Measurements from ENCODE around the gene SUPT16H.
"Not testable (repeated sequence)": the region's sequence is repeated elsewhere in the genome, so short reads cannot be mapped to it uniquely, and the experiment has no call there.

The SUPT16H gene

DNA sequence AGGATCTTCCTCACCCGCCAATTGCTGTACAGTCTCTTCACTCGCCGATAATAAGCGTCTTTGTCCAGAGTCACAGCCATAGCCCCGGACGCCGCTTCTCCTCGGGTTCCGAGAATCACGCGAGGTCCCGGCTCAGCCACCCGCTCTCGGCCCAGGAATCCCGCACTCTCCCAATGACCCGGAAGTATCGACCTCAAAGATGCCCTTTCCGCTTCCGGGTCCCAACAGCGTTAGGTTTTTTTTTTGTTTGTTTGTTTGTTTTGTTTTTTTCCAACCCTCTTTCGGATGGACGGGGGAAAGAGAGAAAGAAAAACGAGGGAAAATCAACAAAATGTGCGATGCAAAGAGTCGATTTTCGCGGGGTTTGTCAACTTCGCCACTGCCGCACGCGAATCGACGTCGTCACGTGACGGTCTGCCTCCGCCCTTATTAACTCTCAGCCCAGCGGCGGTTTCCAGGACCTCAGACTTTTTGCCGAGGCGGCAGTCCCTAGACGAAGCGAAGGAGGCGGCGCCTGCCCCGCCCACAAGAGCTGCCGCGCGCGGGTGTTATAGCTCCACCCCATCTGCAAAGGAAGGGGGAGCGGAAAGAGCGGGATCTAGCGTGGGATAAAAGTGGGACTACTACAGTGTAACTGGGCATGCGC lies at the start of gene SUPT16H:
Gene SUPT16H, minus strand, starts transcription at position 172 of the 646 bp plus-strand sequence. Its CDS starts 92 bp downstream, at position 80.
- DNase-seq (ENCODE audit: low spot score): peak; percentile 94

- no peak for DNase-seq (ENCODE audit: low spot score)
Observed at GRCh38 chr14:21431126-21431525, 47.3 kb upstream of the SUPT16H start.

GRCh38 chr14:21428930-21429329 lies 45.1 kb upstream of the SUPT16H start:
- DNase-seq (ENCODE audit: low spot score): no peak

GRCh38 chr14:21426692-21427091 lies 42.9 kb upstream of the SUPT16H start:
- no peak for DNase-seq (ENCODE audit: low spot score)

- no peak for DNase-seq (ENCODE audit: low spot score)
Observed at GRCh38 chr14:21419528-21419927, 35.7 kb upstream of the SUPT16H start.

DNA sequence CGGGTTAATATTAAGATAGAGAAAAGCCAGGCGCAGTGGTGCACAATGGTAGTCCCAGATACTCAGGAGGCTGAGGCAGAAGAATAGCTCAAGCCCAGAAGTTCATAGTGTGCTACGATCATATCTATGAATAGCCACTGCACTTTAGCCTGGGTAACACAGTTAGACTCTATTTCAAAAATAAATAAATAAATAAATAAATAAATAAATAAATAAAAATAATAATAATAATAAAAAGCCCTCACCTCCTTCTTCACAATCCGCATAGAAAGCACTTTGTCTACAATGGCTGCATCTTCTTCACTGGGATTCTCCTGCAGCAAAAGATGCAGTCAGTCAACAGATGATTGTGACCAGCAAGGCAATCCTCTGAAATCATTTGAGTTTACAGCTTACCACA lies 31.5 kb upstream of the SUPT16H start:
- DNase-seq (ENCODE audit: low spot score): no peak

GRCh38 chr14:21414137-21414631 lies 30.4 kb upstream of the SUPT16H start:
- DNase-seq (ENCODE audit: low spot score): no peak

DNA sequence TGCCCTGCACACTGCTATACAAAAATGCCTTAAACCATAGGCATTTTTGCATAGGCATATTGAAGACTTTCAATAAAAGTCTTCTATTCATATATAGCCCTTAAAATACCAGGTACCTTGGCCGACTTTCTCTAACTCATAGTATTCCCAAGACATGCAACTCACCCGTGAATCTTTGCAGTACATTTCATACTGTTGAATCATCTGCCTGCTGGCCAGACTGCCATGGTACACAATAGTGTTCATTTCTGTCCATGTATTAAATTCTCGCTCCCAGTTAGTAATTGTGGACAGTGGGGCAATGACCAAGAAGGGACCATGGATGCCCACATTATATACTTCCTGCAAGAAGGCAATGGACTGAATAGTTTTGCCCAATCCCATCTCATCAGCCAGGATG lies 24.3 kb upstream of the SUPT16H start:
- peak; percentile 38 for DNase-seq (ENCODE audit: low spot score)

DNA sequence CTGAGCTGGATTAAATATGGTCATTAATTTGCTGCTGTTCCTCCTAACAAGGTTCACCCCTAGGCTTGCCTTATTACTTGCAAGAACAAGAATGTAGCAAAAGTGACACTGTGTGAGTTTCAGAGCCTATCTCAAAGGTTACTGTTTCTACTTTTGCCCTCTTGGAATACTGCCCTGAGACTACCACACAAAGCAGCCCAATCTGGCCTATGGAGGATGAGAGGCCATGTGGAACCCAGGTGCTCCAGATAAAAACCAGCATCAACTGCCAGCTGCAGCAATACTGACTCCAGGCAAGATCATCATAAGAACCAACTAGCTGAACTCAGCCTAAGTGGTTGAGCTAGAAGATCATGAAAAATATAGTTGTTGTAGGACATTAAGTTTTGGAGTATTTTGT lies 22.4 kb upstream of the SUPT16H start:
- DNase-seq (ENCODE audit: low spot score): no peak

DNA sequence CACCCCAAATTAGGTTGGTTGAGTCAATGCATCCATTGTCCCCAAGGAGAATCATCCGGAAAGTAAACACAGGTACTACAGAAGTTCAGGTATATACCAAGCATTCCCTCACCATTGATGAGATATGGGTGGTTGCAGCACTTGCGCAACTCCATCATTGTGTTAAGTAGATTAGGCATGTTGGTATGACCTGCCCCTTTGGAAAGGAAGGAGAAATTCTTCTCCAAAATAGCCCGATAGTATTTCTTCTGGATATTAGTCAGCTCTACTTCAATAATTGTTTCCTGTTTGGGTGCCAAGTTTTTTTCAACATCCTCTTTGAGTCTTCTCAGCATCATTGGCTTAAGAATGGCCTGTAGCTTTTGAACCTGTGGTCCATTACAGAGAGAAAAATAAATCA lies 21.3 kb upstream of the SUPT16H start:
- DNase-seq (ENCODE audit: low spot score): no peak

DNA sequence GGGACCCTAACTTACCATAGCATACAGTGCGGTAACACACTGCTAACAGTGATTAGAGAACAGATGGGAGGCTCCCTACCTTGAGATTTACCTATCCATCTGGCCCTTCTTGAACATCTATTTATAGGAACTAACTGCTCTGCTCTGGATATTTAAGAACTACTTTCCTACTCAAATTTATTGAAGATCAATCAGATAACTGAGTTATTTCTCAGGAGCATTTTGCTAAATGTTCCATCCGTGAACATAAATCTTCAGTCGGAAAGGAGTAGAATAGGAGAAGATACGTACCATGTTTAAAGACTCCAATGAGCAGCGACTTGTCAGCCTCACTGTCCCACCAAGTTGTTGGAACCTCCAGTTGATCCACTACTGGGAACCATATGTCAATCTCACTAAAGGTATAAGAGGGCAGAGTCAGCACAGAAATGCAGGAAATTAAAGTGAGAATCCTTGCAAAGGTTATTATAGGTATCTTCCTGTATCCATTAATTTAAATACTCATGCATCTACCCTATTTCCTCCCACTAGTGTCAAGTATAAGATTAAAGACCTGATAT lies 15.6 kb upstream of the SUPT16H start:
- no peak for DNase-seq (ENCODE audit: low spot score)

GRCh38 chr14:21398901-21399300 lies 15.1 kb upstream of the SUPT16H start:
- DNase-seq (ENCODE audit: low spot score): no peak

- no peak for DNase-seq (ENCODE audit: low spot score)
Observed at GRCh38 chr14:21395450-21395849, 11.6 kb upstream of the SUPT16H start.

DNA sequence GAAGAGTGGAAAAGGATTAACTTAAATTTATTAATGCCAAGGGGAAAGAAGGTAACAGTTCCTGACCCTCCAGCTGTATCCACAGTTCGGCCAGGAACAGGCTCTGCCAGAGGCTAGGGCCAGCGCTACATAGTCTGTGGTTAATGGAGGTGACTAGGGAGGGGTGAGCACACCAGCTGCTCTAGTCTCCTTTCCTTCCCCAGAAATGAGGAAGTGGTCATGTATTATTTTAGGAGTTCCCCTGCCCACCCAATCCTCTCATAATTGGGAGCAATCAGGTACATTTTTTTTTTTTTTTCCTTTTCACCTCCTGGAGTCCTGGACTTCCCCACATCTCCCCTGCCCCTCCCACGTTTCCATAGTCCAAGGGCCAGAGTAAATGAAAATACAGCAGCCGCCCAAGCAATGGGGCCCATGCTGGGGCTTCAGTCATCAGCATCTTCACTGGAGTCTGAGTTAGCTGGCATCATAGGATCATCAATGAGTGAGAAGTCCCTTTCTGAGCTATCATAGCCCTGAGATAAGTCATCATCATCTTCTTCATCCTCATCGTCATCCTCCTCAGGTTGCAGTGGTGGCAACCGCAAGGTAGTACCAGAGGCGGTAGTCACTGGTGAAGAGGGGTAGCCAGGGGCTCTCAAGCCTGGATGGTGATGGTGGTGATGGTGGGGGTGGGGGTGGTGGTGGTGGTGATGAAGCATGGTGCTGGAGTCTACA lies 1.5 kb upstream of the SUPT16H start:
- no peak for DNase-seq (ENCODE audit: low spot score)

DNA sequence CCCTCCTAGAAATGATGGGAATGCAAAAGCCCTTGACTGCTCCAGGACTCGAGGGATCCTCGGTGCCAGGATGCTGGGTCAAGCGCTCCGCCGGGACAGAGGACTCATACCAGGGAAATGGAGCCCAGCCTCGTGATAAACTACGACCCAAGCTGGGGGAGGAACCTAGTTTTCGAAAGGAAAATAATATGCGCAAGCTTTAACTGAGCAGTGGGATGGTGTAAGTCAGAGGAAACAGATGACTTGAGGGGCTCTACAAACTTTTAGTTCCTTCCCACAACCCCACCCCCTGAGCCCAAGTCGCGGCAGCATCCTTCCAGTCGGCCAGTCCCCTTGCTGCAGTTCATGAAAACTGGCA lies 654 bp upstream of the SUPT16H start:
- no peak for DNase-seq (ENCODE audit: low spot score)

DNA sequence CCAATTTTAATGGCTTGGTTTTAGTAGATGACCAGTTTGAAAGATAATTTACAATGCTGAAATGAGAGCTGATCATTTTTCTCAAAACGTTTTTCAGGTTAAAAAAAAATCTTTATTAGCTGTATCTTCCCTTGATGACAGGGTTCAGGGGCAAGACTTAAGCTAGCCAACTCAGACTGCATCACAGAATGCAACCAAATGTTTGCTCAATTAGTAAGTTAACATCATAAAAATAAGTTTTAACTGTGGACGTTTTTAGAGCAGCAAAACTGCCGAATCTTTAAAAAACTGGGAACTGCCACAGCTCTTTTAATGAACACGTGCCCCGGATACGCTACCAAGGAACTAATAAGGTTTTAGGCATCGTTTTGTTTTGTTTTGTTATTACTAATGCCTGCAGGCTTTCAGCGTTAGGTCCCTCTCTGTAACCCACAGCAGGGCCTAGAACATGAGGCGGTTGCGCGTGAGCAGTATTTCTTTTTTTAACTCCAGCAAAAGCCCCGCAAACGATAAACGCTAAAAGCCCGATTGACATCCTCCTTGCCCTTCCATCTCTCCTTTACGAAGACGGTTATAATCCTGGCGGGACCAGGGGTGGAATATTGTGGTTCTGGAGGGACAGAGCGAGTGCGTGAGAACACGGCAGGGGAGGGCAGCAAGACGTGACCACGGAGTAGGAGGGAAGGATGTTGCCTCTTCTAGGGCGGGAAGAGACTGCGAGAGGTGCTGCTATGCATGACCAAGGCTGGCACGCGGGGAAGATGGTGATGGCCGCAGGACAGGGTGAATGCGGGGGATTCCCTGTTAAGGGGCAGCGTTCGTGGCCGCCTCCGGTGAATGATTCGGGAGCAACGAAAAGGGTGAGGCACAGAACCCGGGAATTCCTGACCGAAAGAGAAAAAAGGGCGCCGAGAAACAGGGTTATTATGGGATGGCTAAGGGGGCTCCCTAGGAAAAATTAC lies 652 bp downstream of the SUPT16H start:
- DNase-seq (ENCODE audit: low spot score): peak; percentile 63

GRCh38 chr14:21382095-21382494 lies 1.7 kb downstream of the SUPT16H start:
- DNase-seq (ENCODE audit: low spot score): no peak

DNA sequence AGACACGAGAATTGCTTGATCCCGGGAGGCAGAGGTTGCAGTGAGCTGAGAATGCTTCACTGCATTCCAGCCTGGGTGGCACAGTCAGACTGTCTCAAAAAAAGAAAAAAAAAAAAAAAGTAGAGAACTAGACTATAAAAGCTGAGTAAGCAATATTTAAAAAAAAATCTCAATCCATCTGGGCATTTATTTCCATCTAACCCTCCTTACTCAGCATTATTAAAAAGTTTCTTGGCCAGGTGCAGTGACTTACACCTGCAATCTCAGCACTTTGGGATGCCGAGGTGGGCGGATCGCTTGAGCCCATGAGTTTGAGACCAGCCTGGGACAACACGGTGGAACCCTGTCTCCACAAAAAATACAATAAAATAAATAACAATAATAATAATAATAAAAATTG lies 4.5 kb downstream of the SUPT16H start:
- DNase-seq (ENCODE audit: low spot score): no peak

GRCh38 chr14:21373980-21374379 lies 9.8 kb downstream of the SUPT16H start:
- DNase-seq (ENCODE audit: low spot score): no peak

DNA sequence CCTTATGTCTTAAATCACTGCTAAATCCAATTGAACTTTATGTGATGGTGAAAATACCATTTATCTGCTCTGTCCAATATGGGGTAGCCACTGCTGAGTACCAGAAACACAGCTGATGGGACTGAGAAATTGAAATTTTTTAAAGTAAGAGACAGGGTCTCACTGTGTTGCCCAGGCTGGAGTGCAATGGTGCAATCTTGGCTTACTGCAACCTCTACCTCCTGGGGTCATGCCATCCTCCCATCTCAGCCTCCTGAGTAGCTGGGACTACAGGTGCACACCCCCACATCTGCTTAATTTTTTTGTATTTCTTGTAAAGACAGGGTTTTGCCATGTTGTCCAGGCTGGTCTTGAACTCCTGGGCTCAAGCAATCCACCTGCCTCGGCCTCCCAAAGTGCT lies 11.0 kb downstream of the SUPT16H start:
- DNase-seq (ENCODE audit: low spot score): not testable (repeated sequence)

DNA sequence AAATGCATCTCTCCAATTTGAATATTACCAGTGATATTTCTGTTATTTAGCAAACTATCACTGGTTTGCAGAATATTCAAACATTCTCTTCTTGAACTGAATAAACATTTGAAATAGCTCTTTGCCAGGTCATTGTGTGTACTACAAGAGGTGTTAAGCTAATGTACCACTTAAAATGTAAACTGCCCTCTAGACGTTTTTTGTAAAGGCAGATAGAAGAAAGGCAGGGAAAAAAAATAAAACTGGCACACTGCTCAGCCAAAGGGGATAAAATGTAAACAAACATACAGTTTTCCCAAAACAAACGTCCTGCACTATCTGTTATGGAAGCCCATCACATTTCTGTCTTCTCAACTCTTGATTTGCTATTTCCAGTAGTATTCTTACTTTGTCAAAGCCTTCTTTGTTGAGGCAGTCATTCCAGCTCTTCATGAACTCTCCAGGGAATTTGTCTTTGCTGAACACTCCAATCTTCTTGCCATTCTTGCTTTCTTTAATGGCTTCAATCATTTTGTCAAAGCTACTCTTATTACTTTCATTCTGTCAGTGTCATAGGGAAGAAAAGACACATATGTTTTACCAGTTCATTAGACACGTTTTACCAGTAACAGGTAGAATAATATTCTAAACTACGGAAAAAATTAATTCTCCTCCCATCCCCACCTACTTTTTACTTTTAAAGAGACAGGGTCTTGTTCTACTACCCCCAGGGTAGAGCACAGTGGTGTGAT lies 13.7 kb downstream of the SUPT16H start:
- DNase-seq (ENCODE audit: low spot score): no peak
